K562 (cell line): ENCODE measurements around the gene INPP5K. TPM values are rescaled to one million over a fixed set of nuclear protein-coding genes. Genes with fewer than 3 reads are reported as not detected.

Source experiments
- ATF6 ChIP-seq: sonication (generic); formaldehyde crosslinking; IDR thresholded peaks from 2 replicates; pipeline ENCODE4 v1.4.0; 2020; ENCODE audit warnings: mild to moderate bottlenecking, missing genetic modification reagents
- CREBBP ChIP-seq: IDR thresholded peaks from one replicate; pipeline ENCODE4 v1.6.1; 2012; ENCODE audit warnings: low read depth, mild to moderate bottlenecking, control low read depth, inconsistent platforms, low read length
- ELK3 ChIP-seq: fragments of 450-650 bp; formaldehyde crosslinking; IDR thresholded peaks from 2 replicates; pipeline ENCODE4 v1.4.0; 2020; ENCODE audit warnings: mild to moderate bottlenecking
- ERF ChIP-seq: fragments of 450-650 bp; formaldehyde crosslinking; IDR thresholded peaks from 2 replicates; pipeline ENCODE4 v1.4.0; 2020; ENCODE audit warnings: mild to moderate bottlenecking, mixed read lengths
- GATAD2A ChIP-seq: fragments of 450-650 bp; IDR thresholded peaks from 2 replicates; pipeline ENCODE4 v1.6.1; 2017
- HDAC3 ChIP-seq: fragments of 450-650 bp; IDR thresholded peaks from 2 replicates; pipeline ENCODE4 v1.6.1; 2018; ENCODE audit warnings: borderline replicate concordance, mild to moderate bottlenecking, moderate library complexity; ENCODE audit not compliant: partially characterized antibody
- MBD2 ChIP-seq: sonication (generic); IDR thresholded peaks from 2 replicates; pipeline ENCODE4 v1.6.1; 2016; ENCODE audit warnings: low read depth, borderline replicate concordance
- MNT ChIP-seq, 2 experiments: fragments of 450-650 bp; conservative IDR thresholded peaks; 2 replicates each; pipeline ENCODE4 v1.6.1; 2017; ENCODE audit warnings: mild to moderate bottlenecking in 2 of 2, moderate library complexity in 2 of 2
- NR4A1 ChIP-seq, 2 experiments: fragments of 250-450 bp in 1 of 2; fragments of 450-650 bp in 1 of 2; sonication (Bioruptor Pico) in 1 of 2; IDR thresholded peaks; 2 replicates each; pipeline versions ENCODE4 v1.4.0 to v1.6.1; 2016 to 2020; ENCODE audit warnings: mild to moderate bottlenecking in 2 of 2, missing compliant biosample characterization in 1 of 2, missing genetic modification characterization in 1 of 2, moderate library complexity in 1 of 2
- PHB ChIP-seq: fragments of 250-450 bp; sonication (Bioruptor Pico); IDR thresholded peaks from 2 replicates; pipeline ENCODE4 v1.5.0; 2021
- POLR3G ChIP-seq: IDR thresholded peaks from 2 replicates; pipeline ENCODE4 v1.6.1; 2011; ENCODE audit not compliant: insufficient read length, insufficient replicate concordance; ENCODE audit errors: extremely low read depth
- PRPF4 ChIP-seq: fragments of 200-400 bp; formaldehyde crosslinking; IDR thresholded peaks from one replicate; pipeline ENCODE4 v1.6.1; 2017; ENCODE audit warnings: low read length, low read depth, mild to moderate bottlenecking; ENCODE audit not compliant: insufficient read depth, poor library complexity, severe bottlenecking
- SETDB1 ChIP-seq: IDR thresholded peaks from one replicate; pipeline ENCODE4 v1.6.1; 2012; ENCODE audit warnings: low read length, control low read depth, inconsistent platforms
- SIN3B ChIP-seq: fragments of 450-650 bp; IDR thresholded peaks from 2 replicates; pipeline ENCODE4 v1.6.1; 2017; ENCODE audit warnings: low read depth, mild to moderate bottlenecking, moderate library complexity
- SMAD4 ChIP-seq: fragments of 250-450 bp; sonication (Bioruptor Pico); conservative IDR thresholded peaks from 2 replicates; pipeline ENCODE4 v1.8.0; 2021; ENCODE audit warnings: inconsistent platforms, mild to moderate bottlenecking, moderate library complexity
- TAL1 ChIP-seq: fragments of 450-650 bp; IDR thresholded peaks from 2 replicates; pipeline ENCODE4 v1.6.1; 2016; ENCODE audit warnings: mild to moderate bottlenecking
- TEAD2 ChIP-seq: fragments of 450-650 bp; IDR thresholded peaks from 2 replicates; pipeline ENCODE4 v1.6.1; 2016; ENCODE audit warnings: missing genetic modification characterization, control low read depth, missing compliant biosample characterization
- ZBED1 ChIP-seq: IDR thresholded peaks from 2 replicates; pipeline ENCODE4 v1.6.1; 2014
- ZKSCAN3 ChIP-seq: fragments of 250-450 bp; sonication (Bioruptor Pico); IDR thresholded peaks from 2 replicates; pipeline ENCODE4 v1.4.0; 2020
- ZKSCAN8 ChIP-seq: fragments of 200-800 bp; sonication (Bioruptor generic); IDR thresholded peaks from 2 replicates; pipeline ENCODE4 v1.6.1; 2016; ENCODE audit warnings: missing genetic modification characterization, missing compliant biosample characterization
- ZNF23 ChIP-seq: fragments of 250-450 bp; sonication (Bioruptor Pico); IDR thresholded peaks from 2 replicates; pipeline ENCODE4 v1.4.0; 2020; ENCODE audit warnings: mild to moderate bottlenecking
- ZNF639 ChIP-seq, 2 experiments: fragments of 200-800 bp in 1 of 2; sonication (Bioruptor generic) in 1 of 2; sonication (generic) in 1 of 2; formaldehyde crosslinking in 1 of 2; IDR thresholded peaks in 1 of 2; conservative IDR thresholded peaks in 1 of 2; 2 replicates each; pipeline versions ENCODE4 v1.5.0 to v1.6.1; 2016 to 2020; ENCODE audit warnings: missing compliant biosample characterization in 1 of 2, missing genetic modification characterization in 1 of 2, missing genetic modification reagents in 1 of 2
- ZNF785 ChIP-seq: fragments of 250-450 bp; sonication (Bioruptor Pico); IDR thresholded peaks from 2 replicates; pipeline ENCODE4 v1.4.0; 2020; ENCODE audit warnings: mild to moderate bottlenecking
- ZSCAN32 ChIP-seq: fragments of 450-650 bp; formaldehyde crosslinking; IDR thresholded peaks from 2 replicates; pipeline ENCODE4 v1.4.0; 2020; ENCODE audit warnings: mild to moderate bottlenecking, moderate library complexity
- polyA plus RNA-seq, 8 experiments: library from polyadenylated mRNA; depleted of rRNA in 4 of 8; stranded (reverse) in 5 of 8; unstranded in 3 of 8; fragments of >200 nt; fragmentation: Nextera tagmentation in 2 of 8; fragmentation: Illumina TruSeq in 1 of 8; extraction: Ambion mirVana in 2 of 8; extraction: Trizol in 1 of 8; gene quantifications; 2 replicates each; pipeline versions ENCODE4 v1.2.1 to v1.2.3, GENCODE V29; 2011 to 2014; ENCODE audit warnings: inconsistent platforms in 1 of 8, missing spikeins in 1 of 8
- total RNA-seq, 7 experiments: library from RNA; depleted of rRNA in 6 of 7; stranded (reverse); fragments of >200 nt in 6 of 7; fragmentation: Illumina TruSeq in 2 of 7; extraction: Trizol in 2 of 7; gene quantifications; 2 replicates each; pipeline versions ENCODE4 v1.2.1 to v1.2.3, GENCODE V29; 2011 to 2021; ENCODE audit warnings: low replicate concordance in 1 of 7

INPP5K gene
- total and polyA plus RNA-seq, 9 of the 15 experiments (the other 6 are each of a cell fraction or from before 2014, with no cell fraction given) = 0.63 to 15.1 (median 10.1) TPM

- peak in 1 of 2 experiments; percentile 95; a peak in 2 of 4 replicates for TF ChIP-seq ZNF639 (CRISPR knock-in tag; conservative IDR thresholded peaks at IDR 0.05 in 1 of 2, IDR thresholded peaks at IDR 0.05 in 1 of 2)
- no peak; the same call in 1 of the 2 replicates for TF ChIP-seq MBD2
- TF ChIP-seq ZBED1 = no peak
- no peak for TF ChIP-seq POLR3G
- no peak for TF ChIP-seq ATF6 (CRISPR knock-in tag)
- no peak for TF ChIP-seq ELK3 (CRISPR knock-in tag)
- no peak for TF ChIP-seq ZSCAN32
- no peak for TF ChIP-seq NR4A1 (CRISPR knock-in tag; IDR thresholded peaks at IDR 0.05)
- TF ChIP-seq NR4A1 (tag; IDR thresholded peaks at IDR 0.05) = no peak
- TF ChIP-seq PRPF4 = no peak
- TF ChIP-seq ZNF23 = no peak
- no peak for TF ChIP-seq HDAC3
- no peak for TF ChIP-seq ZKSCAN8 (CRISPR knock-in tag)
- TF ChIP-seq CREBBP = no peak
- no peak for TF ChIP-seq TAL1
- no peak for TF ChIP-seq ERF
- TF ChIP-seq ZKSCAN3 (CRISPR knock-in tag) = no peak
- TF ChIP-seq SIN3B = peak; percentile 79
- TF ChIP-seq PHB = no peak
- no peak for TF ChIP-seq TEAD2 (tag)
- TF ChIP-seq SETDB1 = no peak
- no peak; the same call in 1 of the 2 replicates for TF ChIP-seq SMAD4 (CRISPR knock-in tag)
- TF ChIP-seq GATAD2A = no peak
- no peak for TF ChIP-seq ZNF785 (CRISPR knock-in tag)
- TF ChIP-seq MNT (conservative IDR thresholded peaks at IDR 0.05) = peak; percentile 95 to 98
Measured at GRCh38 chr17:1516388-1517161, at the start of gene INPP5K (continued).
